SU-DHL-6 (cell line): ENCODE measurements around the gene CCR7.

Experiments used
- H2AFZ ChIP-seq: fragments of 200-600 bp; sonication (generic); 2 replicates; pipeline ENCODE4 v1.6.1; 2014; ENCODE audit warnings: low read depth, mild to moderate bottlenecking, moderate library complexity, mixed read lengths, antibody characterized with exemption, low read length; ENCODE audit not compliant: severe bottlenecking
- H3F3A ChIP-seq: fragments of 200-600 bp; shearing (Covaris generic); 2 replicates; pipeline ENCODE4 v1.6.0; 2016; ENCODE audit warnings: antibody characterized with exemption, mild to moderate bottlenecking; ENCODE audit not compliant: insufficient read depth
- H3K27ac ChIP-seq: fragments of 200-600 bp; sonication (generic); 2 replicates; pipeline ENCODE4 v1.5.1; 2016; ENCODE audit warnings: low read depth, mild to moderate bottlenecking, low read length, moderate library complexity, mixed read lengths
- H3K27me3 ChIP-seq: fragments of 200-600 bp; sonication (generic), shearing (Covaris generic); 2 replicates; pipeline ENCODE4 v1.6.0; 2014; ENCODE audit warnings: mild to moderate bottlenecking, low read length
- H3K36me3 ChIP-seq: fragments of 200-600 bp; sonication (generic); 2 replicates; pipeline ENCODE4 v1.6.1; 2014; ENCODE audit warnings: mild to moderate bottlenecking, low read length, mixed read lengths
- H3K4me2 ChIP-seq: fragments of 300-600, 200-600 bp; shearing (Covaris generic), sonication (generic); 2 replicates; pipeline ENCODE4 v1.6.0; 2014; ENCODE audit warnings: low read length, low read depth, mild to moderate bottlenecking; ENCODE audit not compliant: poor library complexity, severe bottlenecking
- H3K4me3 ChIP-seq: fragments of 200-600 bp; sonication (generic); 2 replicates; pipeline ENCODE4 v1.5.1; 2014; ENCODE audit warnings: antibody characterized with exemption, low read length, mild to moderate bottlenecking, mixed read lengths; ENCODE audit not compliant: insufficient read depth, poor library complexity, severe bottlenecking
- H3K79me2 ChIP-seq: fragments of 200-600 bp; sonication (generic); 2 replicates; pipeline ENCODE4 v1.6.1; 2014; ENCODE audit warnings: mild to moderate bottlenecking, low read length, moderate library complexity; ENCODE audit not compliant: insufficient read depth
- H3K9ac ChIP-seq: fragments of 200-600 bp; sonication (generic); 2 replicates; pipeline ENCODE4 v1.7.0; 2014; ENCODE audit warnings: mild to moderate bottlenecking, low read length
- H3K9me2 ChIP-seq: fragments of 200-600 bp; sonication (generic); replicated peaks from 2 replicates; pipeline ENCODE4 v1.6.1; 2014; ENCODE audit warnings: low read length; ENCODE audit not compliant: insufficient read depth
- H3K9me3 ChIP-seq: fragments of 200-600 bp; sonication (generic); 2 replicates; pipeline ENCODE4 v1.6.1; 2014; ENCODE audit warnings: low read length, mixed read lengths; ENCODE audit not compliant: insufficient read depth
- H4K20me1 ChIP-seq: fragments of 200-600 bp; sonication (generic); 2 replicates; pipeline ENCODE4 v1.6.1; 2014; ENCODE audit warnings: low read depth, mild to moderate bottlenecking, antibody characterized with exemption, low read length, moderate library complexity, mixed read lengths
- EZH2phosphoT487 ChIP-seq: fragments of 200-600 bp; sonication (generic), shearing (Covaris generic); conservative IDR thresholded peaks from 2 replicates; pipeline ENCODE4 v1.6.1; 2018; ENCODE audit warnings: mild to moderate bottlenecking, antibody characterized with exemption, low read length, moderate library complexity, mixed read lengths
- TF ChIP-seq, protein P1 (sequence below): fragments of 200-600 bp; sonication (generic); IDR thresholded peaks from one replicate; pipeline ENCODE4 v1.5.1; 2017; ENCODE audit warnings: antibody characterized with exemption, mild to moderate bottlenecking, low read length, moderate library complexity; ENCODE audit not compliant: insufficient read depth, poor library complexity, severe bottlenecking

CCR7 gene

DNA sequence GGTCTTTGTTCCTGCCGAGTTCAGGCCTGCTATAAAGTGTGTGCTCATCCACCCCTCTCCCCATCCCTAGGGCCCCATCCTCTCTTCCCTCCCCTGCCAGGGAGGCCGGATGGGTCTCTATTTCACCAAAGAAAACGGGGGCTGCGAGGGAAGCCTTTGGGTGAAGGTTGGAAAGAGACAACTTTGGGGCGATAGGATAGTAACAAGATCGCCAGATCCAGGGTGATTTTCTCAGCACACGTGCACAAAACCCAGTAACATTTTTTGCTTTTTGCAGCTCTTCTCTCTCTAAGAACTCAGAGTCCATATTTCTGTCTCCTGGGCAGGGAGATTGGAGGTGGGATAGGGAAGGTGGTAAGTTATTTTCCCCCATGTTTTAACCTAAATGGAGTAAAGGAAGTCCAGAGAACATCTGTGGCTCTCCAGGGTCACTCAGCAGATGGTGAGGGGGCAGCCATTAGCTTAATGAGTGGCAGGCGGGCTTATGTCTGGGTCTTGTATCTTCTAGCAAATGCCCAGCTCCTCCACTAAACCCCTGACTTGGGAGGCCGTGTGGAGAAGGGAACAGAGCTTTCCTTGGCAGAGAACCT is 6.9 kb downstream of the CCR7 start:
- H4K20me1 ChIP-seq = no peaks in the 10 kb centered on the region
- H2AFZ ChIP-seq = no peak overlapping the region
- peaks cover 4% of the 10 kb centered on the region; the same call in 1 of the 2 replicates for H3F3A ChIP-seq
- H3K4me3 ChIP-seq = no peak overlapping the region
- no peaks in the 10 kb centered on the region for H3K9me2 ChIP-seq
- no peaks in the 10 kb centered on the region for H3K36me3 ChIP-seq
- H3K9me3 ChIP-seq = no peaks in the 10 kb centered on the region
- H3K27ac ChIP-seq = no peak overlapping the region
- no peaks in the 10 kb centered on the region for H3K27me3 ChIP-seq
- H3K79me2 ChIP-seq = no peaks in the 10 kb centered on the region
- no peak for TF ChIP-seq EZH2phosphoT487
- TF ChIP-seq, protein P1, sequence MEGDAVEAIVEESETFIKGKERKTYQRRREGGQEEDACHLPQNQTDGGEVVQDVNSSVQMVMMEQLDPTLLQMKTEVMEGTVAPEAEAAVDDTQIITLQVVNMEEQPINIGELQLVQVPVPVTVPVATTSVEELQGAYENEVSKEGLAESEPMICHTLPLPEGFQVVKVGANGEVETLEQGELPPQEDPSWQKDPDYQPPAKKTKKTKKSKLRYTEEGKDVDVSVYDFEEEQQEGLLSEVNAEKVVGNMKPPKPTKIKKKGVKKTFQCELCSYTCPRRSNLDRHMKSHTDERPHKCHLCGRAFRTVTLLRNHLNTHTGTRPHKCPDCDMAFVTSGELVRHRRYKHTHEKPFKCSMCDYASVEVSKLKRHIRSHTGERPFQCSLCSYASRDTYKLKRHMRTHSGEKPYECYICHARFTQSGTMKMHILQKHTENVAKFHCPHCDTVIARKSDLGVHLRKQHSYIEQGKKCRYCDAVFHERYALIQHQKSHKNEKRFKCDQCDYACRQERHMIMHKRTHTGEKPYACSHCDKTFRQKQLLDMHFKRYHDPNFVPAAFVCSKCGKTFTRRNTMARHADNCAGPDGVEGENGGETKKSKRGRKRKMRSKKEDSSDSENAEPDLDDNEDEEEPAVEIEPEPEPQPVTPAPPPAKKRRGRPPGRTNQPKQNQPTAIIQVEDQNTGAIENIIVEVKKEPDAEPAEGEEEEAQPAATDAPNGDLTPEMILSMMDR = no peak
- H3K9ac ChIP-seq = no peak overlapping the region
- H3K4me2 ChIP-seq = no peak overlapping the region

DNA sequence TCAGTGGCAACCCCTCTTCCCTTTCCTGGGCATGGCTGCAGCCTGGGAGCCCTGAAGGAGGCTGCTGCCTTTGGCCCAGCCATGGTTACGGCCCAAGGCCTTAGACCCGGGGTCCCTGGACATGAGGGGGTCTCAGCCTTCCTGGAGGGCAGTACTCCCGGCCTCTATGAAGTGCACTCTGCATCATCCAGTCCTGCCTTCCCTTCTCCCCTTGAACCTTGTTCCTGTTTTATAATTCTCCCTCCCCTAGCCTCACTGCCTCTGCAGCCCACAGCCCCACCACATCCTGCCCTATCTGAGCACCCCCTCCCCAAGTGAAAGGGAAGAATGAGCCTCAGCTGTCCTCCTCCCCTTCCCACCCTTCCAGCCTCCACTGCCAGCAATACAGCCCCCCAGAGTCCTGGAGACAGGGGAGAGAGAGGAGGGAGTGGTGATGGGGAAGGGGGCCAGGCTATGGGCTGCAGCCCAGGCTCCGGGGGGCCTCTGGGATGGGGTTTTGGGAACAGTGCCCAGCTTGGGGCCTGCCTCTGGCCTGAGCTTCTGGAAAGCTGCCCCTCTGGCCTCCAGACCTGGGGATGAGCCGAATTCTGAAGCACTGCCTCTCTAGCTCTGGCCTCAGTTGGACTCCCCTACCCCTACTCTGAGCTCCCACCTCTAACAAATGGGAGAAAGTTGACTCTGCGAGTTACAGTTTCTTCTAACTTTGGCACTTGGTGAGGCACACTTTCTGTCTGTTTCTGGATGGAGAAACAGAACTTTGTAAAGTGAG is 7.6 kb downstream of the CCR7 start:
- H3K9ac ChIP-seq = no peak overlapping the region
- no peak overlapping the region for H3K27ac ChIP-seq

DNA sequence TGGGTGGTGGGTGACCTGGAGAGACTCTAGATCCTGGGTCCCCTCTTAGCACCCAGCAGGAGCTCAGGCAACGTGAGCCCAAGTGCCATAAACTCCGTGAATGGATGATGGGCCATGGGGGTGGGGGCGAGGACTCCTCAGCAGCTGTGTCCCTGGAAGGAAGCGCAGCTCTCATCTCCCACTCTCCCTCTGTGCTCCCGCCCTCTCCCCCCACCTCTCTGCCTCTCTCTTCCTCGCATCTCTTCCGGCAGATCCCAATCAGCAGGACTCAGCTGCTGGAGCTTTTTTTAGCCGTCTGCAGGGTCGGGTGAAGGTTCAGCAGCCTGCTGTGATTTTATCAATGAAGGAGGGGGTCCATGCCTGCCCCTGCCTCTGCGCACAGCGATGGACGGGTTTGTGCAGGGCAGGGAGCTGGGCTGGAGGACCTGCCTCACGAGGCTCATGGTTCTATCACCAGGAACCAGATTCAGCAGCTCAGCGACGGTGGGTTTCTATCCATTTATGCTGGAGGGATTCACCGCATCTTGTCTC is 8.3 kb downstream of the CCR7 start:
- H3K4me3 ChIP-seq = no peak overlapping the region
- H2AFZ ChIP-seq = no peak overlapping the region
- H3K9me2 ChIP-seq = no peaks in the 10 kb centered on the region
- no peak overlapping the region for H3K9ac ChIP-seq
- no peaks in the 10 kb centered on the region for H3K36me3 ChIP-seq
- TF ChIP-seq, protein P1 = no peak
- TF ChIP-seq EZH2phosphoT487 = no peak
- H3K27ac ChIP-seq = no peak overlapping the region
- H3F3A ChIP-seq = peaks cover 4% of the 10 kb centered on the region; the same call in 1 of the 2 replicates
- H3K27me3 ChIP-seq = no peaks in the 10 kb centered on the region
- H4K20me1 ChIP-seq = no peaks in the 10 kb centered on the region
- no peaks in the 10 kb centered on the region for H3K9me3 ChIP-seq
- no peaks in the 10 kb centered on the region for H3K79me2 ChIP-seq
- no peak overlapping the region for H3K4me2 ChIP-seq

More for the DNA sequence above, 7.6 kb downstream of the CCR7 start:
- H3K79me2 ChIP-seq = no peaks in the 10 kb centered on the region
- no peak overlapping the region for H2AFZ ChIP-seq
- TF ChIP-seq, protein P1 = no peak
- TF ChIP-seq EZH2phosphoT487 = no peak
- H4K20me1 ChIP-seq = no peaks in the 10 kb centered on the region
- H3F3A ChIP-seq = peaks cover 4% of the 10 kb centered on the region; the same call in 1 of the 2 replicates
- no peak overlapping the region for H3K4me3 ChIP-seq
- no peaks in the 10 kb centered on the region for H3K9me2 ChIP-seq
- H3K27me3 ChIP-seq = no peaks in the 10 kb centered on the region
- H3K36me3 ChIP-seq = no peaks in the 10 kb centered on the region
- no peak overlapping the region for H3K4me2 ChIP-seq
- H3K9me3 ChIP-seq = no peaks in the 10 kb centered on the region
